Loucy (cell line): ENCODE data around the gene RPP25L.

Experiments used
- H2AFZ ChIP-seq: fragments of 200-600 bp; sonication (generic); 2 replicates; pipeline ENCODE4 v1.6.0; 2016; ENCODE audit warnings: antibody characterized with exemption, mild to moderate bottlenecking, low read length, moderate library complexity
- H3F3A ChIP-seq: fragments of 200-600 bp; 2 replicates; pipeline ENCODE4 v1.6.0; 2016; ENCODE audit warnings: antibody characterized with exemption, low read depth, mild to moderate bottlenecking
- H3K27me3 ChIP-seq: fragments of 200-600 bp; sonication (generic); 2 replicates; pipeline ENCODE4 v1.6.1; 2014; ENCODE audit warnings: low read length, mild to moderate bottlenecking; ENCODE audit not compliant: insufficient read depth, poor library complexity, severe bottlenecking
- H3K36me3 ChIP-seq: fragments of 200-600 bp; sonication (generic); 2 replicates; pipeline ENCODE4 v1.6.1; 2016; ENCODE audit warnings: low read length; ENCODE audit not compliant: insufficient read depth
- H3K4me1 ChIP-seq: fragments of 200-600 bp; sonication (generic); 2 replicates; pipeline ENCODE4 v1.5.1; 2014; ENCODE audit warnings: low read length, mild to moderate bottlenecking; ENCODE audit not compliant: insufficient read depth, poor library complexity, severe bottlenecking
- H3K4me2 ChIP-seq: fragments of 200-600 bp; sonication (generic); 2 replicates; pipeline ENCODE4 v1.6.0; 2014; ENCODE audit warnings: antibody characterized with exemption, low read length, low read depth, mild to moderate bottlenecking; ENCODE audit not compliant: poor library complexity, severe bottlenecking
- H3K4me3 ChIP-seq: fragments of 200-600 bp; sonication (generic); 2 replicates; pipeline ENCODE4 v1.5.1; 2014; ENCODE audit warnings: low read length, mild to moderate bottlenecking, mixed read lengths; ENCODE audit not compliant: poor library complexity, severe bottlenecking
- H3K79me2 ChIP-seq: fragments of 200-600 bp; sonication (generic); 2 replicates; pipeline ENCODE4 v1.6.1; 2014; ENCODE audit warnings: low read length; ENCODE audit not compliant: insufficient read depth
- H3K9ac ChIP-seq: fragments of 200-600 bp; sonication (generic); 2 replicates; pipeline ENCODE4 v1.6.0; 2014; ENCODE audit warnings: mild to moderate bottlenecking, low read depth, low read length, moderate library complexity; ENCODE audit not compliant: poor library complexity, severe bottlenecking
- H3K9me2 ChIP-seq: fragments of 200-600 bp; sonication (generic); replicated peaks from 2 replicates; pipeline ENCODE4 v1.6.1; 2016; ENCODE audit warnings: low read depth, low read length, mixed read lengths
- H3K9me3 ChIP-seq: fragments of 200-600 bp; sonication (generic); 2 replicates; pipeline ENCODE4 v1.6.1; 2014; ENCODE audit warnings: mild to moderate bottlenecking, antibody characterized with exemption, low read length, low read depth; ENCODE audit not compliant: insufficient read depth
- H4K20me1 ChIP-seq: fragments of 200-600 bp; sonication (generic); 2 replicates; pipeline ENCODE4 v1.6.0; 2014; ENCODE audit warnings: antibody characterized with exemption, low read length, mild to moderate bottlenecking; ENCODE audit not compliant: insufficient read depth, poor library complexity, severe bottlenecking
- CTCF ChIP-seq: fragments of 200-600 bp; sonication (generic); conservative IDR thresholded peaks from 2 replicates; pipeline ENCODE4 v1.5.1; 2014; ENCODE audit warnings: mild to moderate bottlenecking, antibody characterized with exemption, low read length
- EZH2phosphoT487 ChIP-seq: fragments of 200-600 bp; IDR thresholded peaks from 2 replicates; pipeline ENCODE4 v1.6.1; 2018; ENCODE audit warnings: antibody characterized with exemption, mild to moderate bottlenecking, moderate library complexity, borderline replicate concordance

RPP25L gene

GRCh38 chr9:34634551-34635248, 22.8 kb upstream of the RPP25L start:
- H3K36me3 ChIP-seq = no peaks in the 10 kb centered on the region
- no peak overlapping the region for H2AFZ ChIP-seq
- peaks cover 13% of the 10 kb centered on the region for H4K20me1 ChIP-seq
- no peaks in the 10 kb centered on the region for H3K9me3 ChIP-seq
- H3K4me2 ChIP-seq = no peak overlapping the region
- no peak overlapping the region for H3K4me3 ChIP-seq
- TF ChIP-seq EZH2phosphoT487 = no peak
- no peak for TF ChIP-seq CTCF
- H3K4me1 ChIP-seq = peaks cover 27% of the 10 kb centered on the region
- peaks cover 25% of the 10 kb centered on the region for H3K79me2 ChIP-seq
- H3F3A ChIP-seq = no peaks in the 10 kb centered on the region
- H3K9me2 ChIP-seq = no peaks in the 10 kb centered on the region
- H3K27me3 ChIP-seq = peaks cover 9% of the 10 kb centered on the region
- H3K9ac ChIP-seq = peak overlapping the region; percentile 75

- Histone ChIP-seq H3K9me3 (no peaks in the 10 kb centered on the region), H3K4me2 (no peak overlapping the region), H3K4me1 (peaks cover 27% of the 10 kb centered on the region), H3K9ac (no peak overlapping the region), H3K27me3 (peaks cover 15% of the 10 kb centered on the region), H3K79me2 (peaks cover 25% of the 10 kb centered on the region), H3K4me3 (no peak overlapping the region), H4K20me1 (peaks cover 13% of the 10 kb centered on the region), H2AFZ (no peak overlapping the region), H3K36me3 (no peaks in the 10 kb centered on the region), H3F3A (no peaks in the 10 kb centered on the region), H3K9me2 (no peaks in the 10 kb centered on the region)
- TF ChIP-seq EZH2phosphoT487 = no peak
- peak; percentile 90 for TF ChIP-seq CTCF
Measured at GRCh38 chr9:34633851-34634550, 22.1 kb upstream of the RPP25L start.

DNA sequence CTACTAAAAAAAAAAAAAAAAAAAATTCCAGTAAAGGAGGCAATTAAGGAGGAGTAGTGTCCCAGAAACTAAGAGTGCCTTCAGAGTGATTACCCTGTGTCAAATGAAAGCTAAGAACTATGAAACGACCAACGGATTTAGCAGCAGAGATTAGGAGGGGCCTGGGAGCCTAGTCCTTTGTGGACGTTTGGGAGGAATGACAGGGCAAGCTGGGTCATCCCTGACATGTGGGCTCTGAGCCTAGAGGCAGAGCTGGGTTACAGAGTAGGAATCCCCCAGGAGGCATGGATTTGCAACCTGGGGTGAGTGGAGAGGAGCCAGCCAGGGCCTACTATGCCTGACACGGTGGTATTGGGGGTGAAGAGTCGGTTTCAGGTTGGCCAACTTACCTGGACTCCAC, 21.3 kb upstream of the RPP25L start:
- peaks cover 13% of the 10 kb centered on the region for H4K20me1 ChIP-seq
- H3K4me2 ChIP-seq = no peak overlapping the region
- H3K9ac ChIP-seq = no peak overlapping the region
- no peaks in the 10 kb centered on the region for H3K9me3 ChIP-seq
- H3K4me3 ChIP-seq = no peak overlapping the region
- peaks cover 25% of the 10 kb centered on the region for H3K79me2 ChIP-seq
- no peaks in the 10 kb centered on the region for H3F3A ChIP-seq
- no peaks in the 10 kb centered on the region for H3K36me3 ChIP-seq
- H3K27me3 ChIP-seq = peaks cover 20% of the 10 kb centered on the region
- no peak for TF ChIP-seq EZH2phosphoT487
- no peak for TF ChIP-seq CTCF
- H3K4me1 ChIP-seq = peaks cover 21% of the 10 kb centered on the region
- no peak overlapping the region for H2AFZ ChIP-seq
- no peaks in the 10 kb centered on the region for H3K9me2 ChIP-seq
